Heart left ventricle (tissue), 13 donors: ENCODE measurements around the gene EPHB1.

Experiments used
- CTCF ChIP-seq, 12 donors: fragments of 200-600 bp; sonication (generic) in 4 of 12; IDR thresholded peaks; one replicate each; pipeline versions ENCODE4 v1.5.0 to v1.8.0; 2018 to 2022; ENCODE audit warnings: antibody characterized with exemption in 12 of 12, mild to moderate bottlenecking in 5 of 12
- POLR2A ChIP-seq, 2 donors: fragments of 450-650 bp; IDR thresholded peaks; one replicate each; pipeline ENCODE4 v1.6.1; 2017; ENCODE audit warnings: antibody characterized with exemption in 2 of 2, mild to moderate bottlenecking in 2 of 2, moderate library complexity in 2 of 2
- donor health status: ischemic (EF 13 %, LVEDD 7.1; RV severe dilation, severe dysfunction).
- donor health status: DM: no; HTN: yes; CAD: no.
- donor health status: DM: no; HTN: no; CAD: no.
- donor health status: ischemic (EF 25% LVEDD 6.9; RV normal size, moderate dysfunction).
- donor health status: ischemic (EF 25% LVEDD 5.7; RV mildly dilated, moderate dysfunction).
- donor health status: ischemic (EF 35%, LVEDD 5.7; RV mildly dilated, moderate dysfunction).
- donor health status: nonischemic (EF 11% LVEDD 7.7; RV severe dilation, severe dysfunction).
- donor health status: DM: yes; HTN: yes; CAD: no.
- donor health status: PGD.
- donor health status: ischemic (EF 29% LVEDD 5.4; RV normal size, mild dysfunction).
- donor health status: nonischemic (EF 23%, LVEDD 6.1; RV moderate dilation, normal function).

- no peak for TF ChIP-seq CTCF (IDR thresholded peaks at IDR 0.05)
- TF ChIP-seq POLR2A (IDR thresholded peaks at IDR 0.05): no peak
Measured at GRCh38 chr3:135237371-135238143, 442.5 kb downstream of the EPHB1 start.
